ACC112 (cell line): ENCODE data around the gene CEP112.

Experiments
- H2AFZ ChIP-seq: fragments of 200-600 bp; sonication (generic); one replicate; pipeline ENCODE4 v1.6.0; 2017; ENCODE audit warnings: antibody characterized with exemption, low read length; ENCODE audit not compliant: unreplicated experiment
- H3K27ac ChIP-seq: fragments of 200-600 bp; sonication (generic); 2 replicates; pipeline ENCODE4 v1.5.1; 2014; ENCODE audit warnings: low read depth, mild to moderate bottlenecking, antibody characterized with exemption, low read length, moderate library complexity
- H3K27me3 ChIP-seq: fragments of 200-600 bp; sonication (generic); 2 replicates; pipeline ENCODE4 v1.6.1; 2014; ENCODE audit warnings: mild to moderate bottlenecking, antibody characterized with exemption, low read length, moderate library complexity, mixed read lengths; ENCODE audit not compliant: insufficient read depth
- H3K36me3 ChIP-seq: fragments of 200-600 bp; sonication (generic); 2 replicates; pipeline ENCODE4 v1.6.1; 2016; ENCODE audit warnings: mild to moderate bottlenecking, antibody characterized with exemption, low read length, moderate library complexity, mixed read lengths; ENCODE audit not compliant: insufficient read depth
- H3K4me1 ChIP-seq: fragments of 200-600 bp; sonication (generic); one replicate; pipeline ENCODE4 v1.6.1; 2016; ENCODE audit warnings: low read length, mixed read lengths; ENCODE audit not compliant: insufficient read depth, unreplicated experiment, control insufficient read depth
- H3K4me3 ChIP-seq: fragments of 200-600 bp; sonication (generic); 2 replicates; pipeline ENCODE4 v1.5.1; 2014; ENCODE audit warnings: mild to moderate bottlenecking, low read depth, low read length
- H3K79me2 ChIP-seq: fragments of 200-600 bp; sonication (generic); one replicate; pipeline ENCODE4 v1.6.0; 2016; ENCODE audit warnings: low read length; ENCODE audit not compliant: control insufficient read depth, unreplicated experiment, insufficient read depth

Gene CEP112

GRCh38 chr17:66227212-66228045 lies 35.5 kb upstream of the CEP112 start:
- Histone ChIP-seq H3K4me3 (no peak overlapping the region), H3K36me3 (no peaks in the 10 kb centered on the region), H3K4me1 (no peaks in the 10 kb centered on the region), H3K27ac (no peak overlapping the region), H2AFZ (no peak overlapping the region), H3K27me3 (peaks cover 6% of the 10 kb centered on the region; the same call in 1 of the 2 replicates), H3K79me2 (no peaks in the 10 kb centered on the region)

GRCh38 chr17:66222798-66223350 lies 30.9 kb upstream of the CEP112 start:
- no peak overlapping the region for H2AFZ ChIP-seq
- no peaks in the 10 kb centered on the region for H3K4me1 ChIP-seq
- peaks cover 26% of the 10 kb centered on the region for H3K27me3 ChIP-seq
- H3K79me2 ChIP-seq: no peaks in the 10 kb centered on the region
- H3K27ac ChIP-seq: no peak overlapping the region
- H3K36me3 ChIP-seq: no peaks in the 10 kb centered on the region
- H3K4me3 ChIP-seq: no peak overlapping the region

- Histone ChIP-seq H3K36me3 (no peaks in the 10 kb centered on the region), H3K4me1 (no peaks in the 10 kb centered on the region), H2AFZ (no peak overlapping the region), H3K27me3 (peaks cover 29% of the 10 kb centered on the region), H3K4me3 (no peak overlapping the region), H3K27ac (no peak overlapping the region), H3K79me2 (no peaks in the 10 kb centered on the region)
Observed at GRCh38 chr17:66221755-66222530, 30.0 kb upstream of the CEP112 start.

- no peak overlapping the region for H3K4me3 ChIP-seq
- no peaks in the 10 kb centered on the region for H3K79me2 ChIP-seq
- H2AFZ ChIP-seq: no peak overlapping the region
- H3K27me3 ChIP-seq: peaks cover 35% of the 10 kb centered on the region
- no peaks in the 10 kb centered on the region for H3K4me1 ChIP-seq
- no peaks in the 10 kb centered on the region for H3K36me3 ChIP-seq
- no peak overlapping the region for H3K27ac ChIP-seq
Observed at GRCh38 chr17:66221343-66221742, 29.4 kb upstream of the CEP112 start.

GRCh38 chr17:66220079-66220835 lies 28.3 kb upstream of the CEP112 start:
- Histone ChIP-seq H3K4me1 (no peaks in the 10 kb centered on the region), H3K79me2 (no peaks in the 10 kb centered on the region)

GRCh38 chr17:66215529-66215911 lies 23.6 kb upstream of the CEP112 start:
- H3K4me3 ChIP-seq: no peak overlapping the region
- no peaks in the 10 kb centered on the region for H3K79me2 ChIP-seq
- H3K4me1 ChIP-seq: no peaks in the 10 kb centered on the region
- peaks cover 42% of the 10 kb centered on the region for H3K27me3 ChIP-seq
- no peaks in the 10 kb centered on the region for H3K36me3 ChIP-seq
- H3K27ac ChIP-seq: no peak overlapping the region
- H2AFZ ChIP-seq: no peak overlapping the region

More at GRCh38 chr17:66220079-66220835, 28.3 kb upstream of the CEP112 start:
- H3K27me3 ChIP-seq: peaks cover 43% of the 10 kb centered on the region
- H3K36me3 ChIP-seq: no peaks in the 10 kb centered on the region
- H3K27ac ChIP-seq: no peak overlapping the region
- H2AFZ ChIP-seq: no peak overlapping the region
- no peak overlapping the region for H3K4me3 ChIP-seq

GRCh38 chr17:66214884-66215528 lies 23.1 kb upstream of the CEP112 start:
- H2AFZ ChIP-seq: no peak overlapping the region
- no peaks in the 10 kb centered on the region for H3K4me1 ChIP-seq
- peaks cover 37% of the 10 kb centered on the region for H3K27me3 ChIP-seq
- H3K4me3 ChIP-seq: no peak overlapping the region
- H3K27ac ChIP-seq: no peak overlapping the region
- H3K79me2 ChIP-seq: no peaks in the 10 kb centered on the region
- H3K36me3 ChIP-seq: no peaks in the 10 kb centered on the region

GRCh38 chr17:66211047-66211810 lies 19.3 kb upstream of the CEP112 start:
- no peaks in the 10 kb centered on the region for H3K4me1 ChIP-seq
- H3K27me3 ChIP-seq: peaks cover 23% of the 10 kb centered on the region
- no peaks in the 10 kb centered on the region for H3K36me3 ChIP-seq
- no peak overlapping the region for H3K27ac ChIP-seq
- no peak overlapping the region for H2AFZ ChIP-seq
- H3K4me3 ChIP-seq: no peak overlapping the region
- no peaks in the 10 kb centered on the region for H3K79me2 ChIP-seq

GRCh38 chr17:66210208-66210574 lies 18.3 kb upstream of the CEP112 start:
- Histone ChIP-seq H2AFZ (no peak overlapping the region), H3K27me3 (peaks cover 15% of the 10 kb centered on the region; the same call in 1 of the 2 replicates), H3K4me3 (no peak overlapping the region), H3K4me1 (no peaks in the 10 kb centered on the region), H3K27ac (no peak overlapping the region), H3K36me3 (no peaks in the 10 kb centered on the region), H3K79me2 (no peaks in the 10 kb centered on the region)
